BE2C (cell line): ENCODE measurements around the gene C1R.
A peak's percentile ranks its signal among the peaks of the same experiment; 100 is the strongest.
"Not testable (repeated sequence)": the region's sequence is repeated elsewhere in the genome, so short reads cannot be mapped to it uniquely, and the experiment has no call there.

Experiments
- DNase-seq: peaks from one replicate; pipeline ENCODE4 v3.0.0-alpha.2; 2020
- H3K27me3 ChIP-seq: fragments of 250-450 bp; sonication (Bioruptor Pico); 2 replicates; pipeline ENCODE4 v1.5.1; 2020; ENCODE audit warnings: mild to moderate bottlenecking
- H3K36me3 ChIP-seq: fragments of 250-450 bp; sonication (Bioruptor Pico); 2 replicates; pipeline ENCODE4 v1.5.1; 2020; ENCODE audit warnings: mild to moderate bottlenecking
- H3K4me1 ChIP-seq: fragments of 250-450 bp; sonication (Bioruptor Pico); 2 replicates; pipeline ENCODE4 v1.5.1; 2020
- H3K4me3 ChIP-seq: 2 replicates; pipeline ENCODE4 v1.5.1; 2011; ENCODE audit warnings: low read depth, low read length
- H3K9me3 ChIP-seq: fragments of 250-450 bp; sonication (Bioruptor Pico); 2 replicates; pipeline ENCODE4 v1.5.1; 2020
- CTCF ChIP-seq: IDR thresholded peaks from 2 replicates; pipeline ENCODE4 v1.5.1; 2012; ENCODE audit warnings: mild to moderate bottlenecking, low read depth, low read length

The C1R gene

GRCh38 chr12:7058163-7058845 is 33.9 kb downstream of the C1R start:
- H3K4me1 ChIP-seq, result no peaks in the 10 kb centered on the region
- DNase-seq, result no peak

DNA sequence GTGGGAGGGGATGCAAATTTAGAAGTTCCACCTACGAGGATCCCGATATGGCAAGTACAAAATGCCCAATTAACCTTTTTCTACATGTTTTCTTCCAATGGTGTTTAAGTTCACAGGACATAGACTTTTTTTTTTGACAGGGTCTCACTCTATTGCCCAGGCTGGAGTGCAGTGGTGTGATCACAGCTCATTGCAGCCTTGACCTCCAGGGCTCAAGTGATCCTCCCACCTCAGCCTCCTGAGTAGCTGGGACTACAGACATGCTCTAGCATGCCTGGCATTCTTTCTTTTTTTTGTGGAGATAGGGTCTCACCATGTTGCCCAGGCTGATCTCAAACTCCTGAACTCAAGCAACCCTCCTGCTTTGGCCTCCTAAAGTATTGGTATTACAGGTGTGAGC is 36.5 kb downstream of the C1R start:
- not testable (repeated sequence) for H3K4me3 ChIP-seq, H3K4me1 ChIP-seq, H3K9me3 ChIP-seq, DNase-seq, H3K36me3 ChIP-seq
- peaks cover 51% of the 10 kb centered on the region for H3K27me3 ChIP-seq

More at GRCh38 chr12:7058163-7058845, 33.9 kb downstream of the C1R start:
- Histone ChIP-seq H3K9me3 (no peaks in the 10 kb centered on the region), H3K36me3 (no peaks in the 10 kb centered on the region), H3K27me3 (peaks cover 48% of the 10 kb centered on the region), H3K4me3 (no peak overlapping the region)
- no peak for TF ChIP-seq CTCF

DNA sequence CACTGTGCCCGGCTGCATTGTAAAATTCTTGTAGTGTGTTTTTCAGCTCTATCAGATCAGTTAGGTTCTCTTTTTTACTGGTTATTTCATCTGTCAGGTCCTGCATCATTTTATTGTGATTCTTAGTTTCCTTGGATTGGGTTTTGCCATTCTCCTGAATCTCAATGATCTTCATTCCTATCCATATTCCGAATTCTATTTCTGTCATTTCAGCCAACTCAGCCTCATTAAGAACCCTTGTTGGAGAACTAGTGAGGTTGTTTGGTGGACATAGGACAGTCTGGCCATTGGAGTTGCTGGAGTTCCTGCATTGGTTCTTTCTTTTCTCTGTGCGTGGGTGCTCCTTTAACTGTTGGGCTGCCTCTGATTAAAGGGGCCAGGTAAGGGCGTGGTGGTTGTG is 37.3 kb downstream of the C1R start:
- TF ChIP-seq CTCF, result no peak
- H3K4me3 ChIP-seq, result no peak overlapping the region
- no peaks in the 10 kb centered on the region for H3K9me3 ChIP-seq
- H3K36me3 ChIP-seq, result no peaks in the 10 kb centered on the region
- no peak for DNase-seq
- peaks cover 46% of the 10 kb centered on the region for H3K27me3 ChIP-seq
- H3K4me1 ChIP-seq, result no peaks in the 10 kb centered on the region

GRCh38 chr12:7049973-7050372 is 42.3 kb downstream of the C1R start:
- H3K27me3 ChIP-seq, result peaks cover 36% of the 10 kb centered on the region
- H3K4me3 ChIP-seq, DNase-seq, H3K36me3 ChIP-seq, H3K4me1 ChIP-seq, H3K9me3 ChIP-seq: not testable (repeated sequence)

GRCh38 chr12:7049445-7049951 is 42.7 kb downstream of the C1R start:
- H3K9me3 ChIP-seq, DNase-seq, H3K4me1 ChIP-seq, H3K36me3 ChIP-seq, H3K4me3 ChIP-seq: not testable (repeated sequence)
- H3K27me3 ChIP-seq, result peaks cover 31% of the 10 kb centered on the region

DNA sequence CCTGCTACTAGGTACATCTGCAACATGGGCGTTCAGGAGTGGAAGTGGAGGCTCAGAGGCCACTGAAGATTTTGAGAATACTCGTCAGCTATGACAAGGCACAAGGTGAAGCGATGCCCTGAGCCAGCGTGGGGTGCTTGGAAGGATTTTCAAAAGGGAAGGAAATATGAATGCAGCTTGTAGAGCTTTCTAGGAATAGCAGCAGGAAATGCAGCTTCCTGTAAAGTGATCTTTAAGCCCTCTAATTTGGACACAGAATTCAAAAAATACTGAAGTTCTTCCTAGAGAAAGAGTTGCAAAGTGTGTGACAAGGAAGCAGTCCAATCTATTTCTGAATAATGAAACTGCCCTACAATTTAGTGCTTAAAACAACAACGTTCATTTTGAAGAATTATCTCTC is 44.9 kb downstream of the C1R start:
- H3K9me3 ChIP-seq, result no peaks in the 10 kb centered on the region
- no peak overlapping the region for H3K4me3 ChIP-seq
- H3K36me3 ChIP-seq, result no peaks in the 10 kb centered on the region
- H3K4me1 ChIP-seq, result no peaks in the 10 kb centered on the region
- H3K27me3 ChIP-seq, result peaks cover 12% of the 10 kb centered on the region
- no peak for TF ChIP-seq CTCF
- no peak for DNase-seq

DNA sequence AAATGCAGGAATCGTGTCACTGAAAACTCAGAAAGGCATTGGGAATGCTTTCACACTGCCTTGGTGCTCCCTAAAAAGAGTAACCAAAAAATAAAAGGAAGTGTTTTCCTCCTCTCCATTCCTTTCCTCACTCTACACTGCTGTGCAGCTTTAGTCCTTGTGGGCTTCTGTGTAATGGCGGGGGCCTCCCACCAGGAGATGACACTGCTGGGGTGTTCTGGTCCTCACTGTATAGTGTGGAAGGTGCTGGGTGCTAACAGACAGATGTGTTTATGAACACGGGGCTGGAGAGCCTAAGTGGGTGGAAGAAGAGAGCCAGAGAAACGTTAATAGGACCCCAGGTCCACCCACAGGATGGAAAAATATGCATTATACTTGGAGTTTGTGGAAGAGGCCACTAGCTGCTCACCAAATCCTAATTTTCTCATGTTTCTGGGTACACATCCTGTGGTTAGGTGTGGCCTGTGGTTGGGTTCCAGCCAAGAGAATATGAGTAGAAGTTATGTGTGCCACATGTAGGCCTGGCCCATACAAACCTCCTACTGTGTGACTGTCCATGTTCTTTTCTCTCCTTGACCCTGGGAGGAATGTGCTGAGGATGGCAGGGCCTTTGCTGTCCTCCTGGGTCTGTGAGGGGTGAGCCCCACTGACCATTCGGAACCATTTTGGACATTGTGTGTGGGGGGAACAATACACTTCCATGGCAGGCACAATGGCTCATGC is 45.7 kb downstream of the C1R start:
- DNase-seq, result no peak
- Histone ChIP-seq H3K9me3 (no peaks in the 10 kb centered on the region), H3K36me3 (no peaks in the 10 kb centered on the region), H3K4me3 (no peak overlapping the region), H3K4me1 (no peaks in the 10 kb centered on the region), H3K27me3 (peaks cover 8% of the 10 kb centered on the region; the same call in 1 of the 2 replicates)
- TF ChIP-seq CTCF, result peak; percentile 8; the same call in 1 of the 2 replicates
